ENCODE results near the gene PDSS2. TPM values are rescaled to one million over a fixed set of nuclear protein-coding genes. Genes with fewer than 3 reads are reported as not detected.

Gene PDSS2
- total RNA-seq, 2 experiments from 2014 or later = 9.8 to 10.4 TPM

- POLR2A ChIA-PET = interaction anchor here (0.6 to 1.9 kb wide), 4 partner anchors 26 to 150 kb away, joined by 3 to 11 read pairs (median 4); partner anchors contain the start of gene SOBP
- H3K4me3 Mint-ChIP-seq = peak overlapping the region; percentile 90
- DNase-seq = no peak
- H3K4me1 Mint-ChIP-seq (ENCODE audit: low read depth) = peaks cover 12% of the 10 kb centered on the region
- peak overlapping the region; percentile 82 for H3K27ac Mint-ChIP-seq
- H3K9me3 Mint-ChIP-seq = no peaks in the 10 kb centered on the region
- CTCF ChIA-PET = interaction anchor here (0.6 to 2.6 kb wide), 6 partner anchors 9 to 467 kb away, joined by 3 to 11 read pairs (median 4); partner anchors contain the start of gene MTRES1
- no peaks in the 10 kb centered on the region for H3K27me3 Mint-ChIP-seq
- H3K36me3 Mint-ChIP-seq = no peaks in the 10 kb centered on the region
- intact Hi-C loops (cut with micrococcal nuclease) = no loop called here
Measured at GRCh38 chr6:107460083-107460631, 793 bp upstream of the PDSS2 start.

- Mint-ChIP-seq H3K4me3 (peak overlapping the region; percentile 90), H3K36me3 (no peaks in the 10 kb centered on the region), H3K27ac (peak overlapping the region; percentile 82), H3K27me3 (no peaks in the 10 kb centered on the region), H3K9me3 (no peaks in the 10 kb centered on the region), H3K4me1 (ENCODE audit: low read depth) (peaks cover 13% of the 10 kb centered on the region)
- ChIA-PET POLR2A (interaction anchor here (0.6 to 1.9 kb wide), 7 partner anchors 18 to 304 kb away, joined by 3 to 11 read pairs (median 4); partner anchors contain the start of gene SOBP), CTCF (interaction anchor here (0.6 to 2.6 kb wide), 9 partner anchors 10 to 345 kb away, joined by 3 to 11 read pairs (median 4); partner anchors contain the start of gene BEND3)
- DNase-seq = peak; percentile 41
- intact Hi-C loops (cut with micrococcal nuclease) = loop anchor here (1.0 to 10.0 kb wide), 5 partner anchors 32 to 344 kb away; partner anchors contain the start of genes BEND3 and SOBP
Measured at GRCh38 chr6:107458672-107459282, 587 bp downstream of the PDSS2 start.

GRCh38 chr6:107448776-107449175 is 10.6 kb downstream of the PDSS2 start:
- no peak for DNase-seq
- no peak overlapping the region for H3K27ac Mint-ChIP-seq
- CTCF ChIA-PET = no interaction called here
- intact Hi-C loops (cut with micrococcal nuclease) = no loop called here
- POLR2A ChIA-PET = no interaction called here
- H3K36me3 Mint-ChIP-seq = peaks cover 43% of the 10 kb centered on the region
- no peak overlapping the region for H3K4me3 Mint-ChIP-seq
- H3K27me3 Mint-ChIP-seq = no peaks in the 10 kb centered on the region
- H3K4me1 Mint-ChIP-seq (ENCODE audit: low read depth) = no peaks in the 10 kb centered on the region
- peaks cover 34% of the 10 kb centered on the region for H3K9me3 Mint-ChIP-seq

GRCh38 chr6:107447663-107448216 is 11.6 kb downstream of the PDSS2 start:
- Mint-ChIP-seq H3K36me3 (peaks cover 39% of the 10 kb centered on the region), H3K4me3 (no peak overlapping the region), H3K9me3 (peaks cover 34% of the 10 kb centered on the region), H3K27me3 (no peaks in the 10 kb centered on the region), H3K27ac (no peak overlapping the region), H3K4me1 (ENCODE audit: low read depth) (peaks cover 4% of the 10 kb centered on the region)
- POLR2A ChIA-PET = no interaction called here
- intact Hi-C loops (cut with micrococcal nuclease) = no loop called here
- CTCF ChIA-PET = no interaction called here
- DNase-seq = no peak

DNA sequence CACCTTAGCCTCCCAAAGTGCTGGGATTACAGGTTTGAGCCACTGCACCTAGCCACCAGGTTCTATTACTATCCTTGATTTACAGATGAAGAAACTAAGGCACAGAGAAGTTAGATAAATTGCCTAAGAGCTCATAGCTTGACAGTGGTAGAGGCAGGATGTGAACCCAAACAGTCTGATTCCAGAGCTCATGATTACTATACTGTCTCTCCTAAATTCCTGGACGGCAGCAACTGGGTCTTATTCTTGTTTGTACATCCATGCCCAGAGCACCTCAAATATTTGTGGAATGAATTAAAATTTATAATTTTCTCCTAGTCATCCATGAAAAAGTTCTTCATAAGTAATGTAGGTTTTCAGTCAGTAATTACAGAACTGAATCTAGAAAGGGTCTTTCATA is 15.1 kb downstream of the PDSS2 start:
- peaks cover 25% of the 10 kb centered on the region for H3K36me3 Mint-ChIP-seq
- H3K27ac Mint-ChIP-seq = no peak overlapping the region
- no peak for DNase-seq
- ChIA-PET POLR2A (no interaction called here), CTCF (interaction anchor here (0.7 kb wide), 1 partner anchor 14 kb away, joined by 3 read pairs; no protein-coding TSS in a partner anchor)
- intact Hi-C loops (cut with micrococcal nuclease) = no loop called here
- H3K9me3 Mint-ChIP-seq = peaks cover 28% of the 10 kb centered on the region
- no peaks in the 10 kb centered on the region for H3K27me3 Mint-ChIP-seq
- H3K4me3 Mint-ChIP-seq = no peak overlapping the region
- H3K4me1 Mint-ChIP-seq (ENCODE audit: low read depth) = peaks cover 9% of the 10 kb centered on the region

DNA sequence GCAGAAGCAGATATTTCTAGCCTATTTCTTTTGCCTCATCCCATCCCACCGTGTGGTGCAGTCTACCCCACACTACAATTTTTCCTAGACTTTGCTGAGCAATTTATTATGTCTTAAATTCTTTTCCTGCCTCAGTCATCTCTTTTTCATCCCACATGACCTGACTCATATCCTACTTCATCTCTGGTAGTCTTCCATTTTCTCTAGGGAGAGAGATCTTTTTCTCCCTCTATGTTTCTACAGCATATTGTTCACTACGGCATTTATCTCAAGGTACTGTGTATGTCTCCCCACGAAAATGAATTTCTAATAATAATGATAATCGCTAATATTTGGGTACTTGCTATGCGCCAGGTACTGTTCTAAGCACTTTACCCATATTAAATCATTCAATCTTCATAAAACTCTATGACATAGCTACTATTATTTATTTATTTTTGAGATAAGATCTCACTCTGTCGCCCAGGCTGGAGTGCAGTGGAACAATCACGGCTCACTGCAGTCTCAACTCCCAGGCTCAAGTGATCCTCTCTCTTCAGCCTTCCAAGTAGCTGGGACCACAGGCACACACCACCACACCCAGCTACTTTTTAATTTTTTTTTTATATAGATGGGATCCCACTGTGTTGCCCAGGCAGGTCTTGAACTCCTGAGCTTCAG is 15.6 kb downstream of the PDSS2 start:
- peaks cover 9% of the 10 kb centered on the region for H3K4me1 Mint-ChIP-seq (ENCODE audit: low read depth)
- ChIA-PET POLR2A (no interaction called here), CTCF (no interaction called here)
- peaks cover 24% of the 10 kb centered on the region for H3K36me3 Mint-ChIP-seq
- no peak for DNase-seq
- H3K9me3 Mint-ChIP-seq = peaks cover 24% of the 10 kb centered on the region
- H3K4me3 Mint-ChIP-seq = no peak overlapping the region
- intact Hi-C loops (cut with micrococcal nuclease) = no loop called here
- no peaks in the 10 kb centered on the region for H3K27me3 Mint-ChIP-seq
- H3K27ac Mint-ChIP-seq = no peak overlapping the region

DNA sequence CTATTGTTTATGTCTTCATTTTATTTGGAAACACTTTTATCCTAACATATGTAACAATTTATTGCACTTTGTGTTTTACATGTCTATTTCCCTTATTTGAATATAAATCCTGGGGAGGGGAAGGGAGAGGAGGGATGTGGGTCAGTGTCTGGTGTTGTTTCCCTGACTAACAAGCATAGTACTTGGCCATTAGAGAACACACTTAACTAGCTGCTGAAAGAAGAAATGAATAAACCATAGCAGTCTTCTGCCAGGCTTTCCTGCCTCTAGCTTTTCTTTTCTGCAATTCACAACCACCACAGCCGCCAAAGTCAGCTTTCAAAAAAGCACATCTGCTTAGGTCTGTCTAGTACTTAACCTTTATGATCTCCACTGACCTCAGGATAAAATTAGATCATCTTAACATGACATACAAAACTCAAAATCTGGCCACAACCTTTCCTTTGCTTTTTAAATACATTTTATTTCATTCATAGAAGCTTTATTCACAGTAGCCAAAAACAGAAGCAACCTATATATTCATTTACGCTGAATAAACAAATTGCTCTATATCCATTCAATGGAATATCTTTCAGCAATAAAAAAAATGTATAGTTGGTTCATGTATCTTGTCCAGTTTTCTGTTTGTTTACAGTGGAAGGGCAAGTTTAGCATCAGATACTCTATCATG is 16.3 kb downstream of the PDSS2 start:
- ChIA-PET CTCF (no interaction called here), POLR2A (no interaction called here)
- Mint-ChIP-seq H3K27ac (no peak overlapping the region), H3K27me3 (no peaks in the 10 kb centered on the region), H3K4me3 (no peak overlapping the region), H3K36me3 (peaks cover 17% of the 10 kb centered on the region), H3K9me3 (peaks cover 17% of the 10 kb centered on the region), H3K4me1 (ENCODE audit: low read depth) (peaks cover 9% of the 10 kb centered on the region)
- DNase-seq = no peak
- intact Hi-C loops (cut with micrococcal nuclease) = no loop called here

GRCh38 chr6:107441682-107442081 is 17.7 kb downstream of the PDSS2 start:
- Mint-ChIP-seq H3K27me3 (no peaks in the 10 kb centered on the region), H3K27ac (no peak overlapping the region), H3K36me3 (peaks cover 8% of the 10 kb centered on the region), H3K9me3 (peaks cover 5% of the 10 kb centered on the region), H3K4me3 (no peak overlapping the region), H3K4me1 (ENCODE audit: low read depth) (peaks cover 9% of the 10 kb centered on the region)
- POLR2A ChIA-PET = no interaction called here
- intact Hi-C loops (cut with micrococcal nuclease) = no loop called here
- no peak for DNase-seq
- CTCF ChIA-PET = no interaction called here

DNA sequence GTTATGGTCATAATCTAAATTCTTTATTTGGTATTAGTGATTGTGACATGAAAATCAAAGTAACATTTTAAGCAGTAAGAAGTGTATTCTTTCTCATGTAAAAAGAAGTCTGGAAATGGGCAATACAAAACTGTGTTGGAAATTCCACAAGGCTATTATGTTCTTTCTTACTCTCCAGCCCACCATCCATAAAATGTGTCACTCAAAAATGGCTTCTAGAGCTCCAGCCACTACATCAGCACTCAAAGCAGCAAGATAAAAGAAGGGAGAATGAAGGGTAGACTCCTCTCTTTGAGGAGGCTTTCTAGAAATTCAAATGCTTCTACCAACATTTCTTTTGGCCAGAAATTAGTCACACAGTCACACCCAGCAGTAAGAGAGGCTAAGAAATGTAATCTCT is 18.4 kb downstream of the PDSS2 start:
- CTCF ChIA-PET = no interaction called here

DNA sequence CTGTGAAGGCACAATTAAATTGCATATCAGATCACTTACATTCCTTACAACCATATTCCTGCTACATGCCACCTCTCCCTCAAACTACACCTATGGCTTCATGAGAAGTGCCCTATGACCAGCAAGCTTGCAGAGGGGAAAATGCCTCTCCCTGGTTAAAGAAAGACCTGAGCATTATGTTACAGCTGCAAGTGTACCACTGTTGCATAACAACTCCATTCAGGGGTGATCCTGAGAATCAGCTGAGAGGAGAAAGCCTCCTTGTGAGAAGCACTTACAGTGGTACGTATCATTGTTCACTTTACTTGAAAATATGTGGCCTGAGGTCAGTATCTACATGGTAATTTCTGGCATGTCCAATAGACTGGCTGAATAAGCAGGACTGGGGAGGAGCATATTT is 20.0 kb downstream of the PDSS2 start:
- no peaks in the 10 kb centered on the region for H3K36me3 Mint-ChIP-seq
- ChIA-PET POLR2A (no interaction called here), CTCF (no interaction called here)
- intact Hi-C loops (cut with micrococcal nuclease) = no loop called here
- peaks cover 9% of the 10 kb centered on the region for H3K4me1 Mint-ChIP-seq (ENCODE audit: low read depth)
- no peaks in the 10 kb centered on the region for H3K27me3 Mint-ChIP-seq
- no peak for DNase-seq
- H3K9me3 Mint-ChIP-seq = no peaks in the 10 kb centered on the region
- no peak overlapping the region for H3K4me3 Mint-ChIP-seq
- no peak overlapping the region for H3K27ac Mint-ChIP-seq

More for the DNA sequence above, 18.4 kb downstream of the PDSS2 start:
- intact Hi-C loops (cut with micrococcal nuclease) = no loop called here
- no peak overlapping the region for H3K4me3 Mint-ChIP-seq
- H3K36me3 Mint-ChIP-seq = peaks cover 3% of the 10 kb centered on the region
- peaks cover 9% of the 10 kb centered on the region for H3K4me1 Mint-ChIP-seq (ENCODE audit: low read depth)
- no peak for DNase-seq
- POLR2A ChIA-PET = interaction anchor here (0.5 to 1.1 kb wide), 2 partner anchors 18 to 629 kb away, joined by 3 to 7 read pairs; partner anchors contain the start of gene PDSS2
- H3K27me3 Mint-ChIP-seq = no peaks in the 10 kb centered on the region
- H3K27ac Mint-ChIP-seq = no peak overlapping the region
- no peaks in the 10 kb centered on the region for H3K9me3 Mint-ChIP-seq

- intact Hi-C loops (cut with micrococcal nuclease) = no loop called here
- H3K27ac Mint-ChIP-seq = no peak overlapping the region
- no peaks in the 10 kb centered on the region for H3K9me3 Mint-ChIP-seq
- peaks cover 6% of the 10 kb centered on the region for H3K4me1 Mint-ChIP-seq (ENCODE audit: low read depth)
- ChIA-PET POLR2A (no interaction called here), CTCF (no interaction called here)
- no peaks in the 10 kb centered on the region for H3K27me3 Mint-ChIP-seq
- no peak overlapping the region for H3K4me3 Mint-ChIP-seq
- DNase-seq = no peak
- H3K36me3 Mint-ChIP-seq = peaks cover 3% of the 10 kb centered on the region
Measured at GRCh38 chr6:107437691-107438090, 21.7 kb downstream of the PDSS2 start.

DNA sequence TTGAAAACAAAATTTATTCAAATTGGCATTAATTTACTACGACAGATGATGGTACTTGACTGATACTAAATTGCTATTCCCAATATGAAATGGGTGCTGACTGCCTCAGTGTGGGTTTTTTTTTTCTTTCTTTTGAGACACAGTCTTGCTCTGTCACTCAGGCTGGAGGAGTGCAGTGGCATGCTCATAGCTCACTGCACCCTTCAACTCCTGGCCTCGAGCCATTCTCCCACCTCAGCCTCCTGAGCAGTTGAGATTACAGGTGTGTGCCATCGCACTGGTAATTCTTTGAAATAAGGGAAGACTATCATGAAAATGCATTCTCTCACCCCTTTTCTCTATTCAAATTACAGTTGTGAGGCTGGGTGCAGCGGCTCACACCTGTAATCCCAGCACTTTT is 22.5 kb downstream of the PDSS2 start:
- no peaks in the 10 kb centered on the region for H3K9me3 Mint-ChIP-seq
- peaks cover 3% of the 10 kb centered on the region for H3K36me3 Mint-ChIP-seq
- CTCF ChIA-PET = no interaction called here
- peaks cover 6% of the 10 kb centered on the region for H3K4me1 Mint-ChIP-seq (ENCODE audit: low read depth)
- H3K4me3 Mint-ChIP-seq = no peak overlapping the region
- H3K27ac Mint-ChIP-seq = no peak overlapping the region
- no peaks in the 10 kb centered on the region for H3K27me3 Mint-ChIP-seq
- POLR2A ChIA-PET = no interaction called here
- no peak for DNase-seq
- intact Hi-C loops (cut with micrococcal nuclease) = no loop called here

All from activated CD4-positive, alpha-beta memory T cell treated with anti-CD3 and anti-CD28 coated beads for 36 hours (primary cell).